ENCODE data around the gene CDH4. TPM values are rescaled to one million over a fixed set of nuclear protein-coding genes. Genes with fewer than 3 reads are reported as not detected.

The CDH4 gene
- total and polyA plus RNA-seq, 2 donors from 2014 or later, result 1.1 TPM; not detected in 1

GRCh38 chr20:61656198-61656597 lies 404.1 kb downstream of the CDH4 start:
- Histone ChIP-seq H3K27ac (ENCODE audit: low read depth in 2 of 2, low read length in 2 of 2) (no peak overlapping the region), H3K4me1 (ENCODE audit: control insufficient read depth in 2 of 3, insufficient read depth in 2 of 3, low read depth in 1 of 3, low read length in 3 of 3) (no peaks in the 10 kb centered on the region), H3K4me3 (ENCODE audit: low read length in 3 of 3) (no peak overlapping the region), H3K9ac (ENCODE audit: low read length in 3 of 3) (no peak overlapping the region), H3K36me3 (ENCODE audit: control insufficient read depth in 2 of 3, insufficient read depth in 3 of 3, low read length in 3 of 3) (no peaks in the 10 kb centered on the region), H3K27me3 (ENCODE audit: control insufficient read depth, insufficient read depth, low read length) (no peaks in the 10 kb centered on the region), H3K9me3 (ENCODE audit: control insufficient read depth in 2 of 3, insufficient read depth in 1 of 3, low read length in 3 of 3) (no peaks in the 10 kb centered on the region)
- FAIRE-seq, result no peak
- TF ChIP-seq CTCF (IDR thresholded peaks at IDR 0.05; ENCODE audit: borderline replicate concordance, extremely low read depth, insufficient read depth), result no peak
- intact Hi-C loops (cut with DNase I), result no loop called here
- no peak for DNase-seq

- Histone ChIP-seq H3K27me3 (ENCODE audit: control insufficient read depth, insufficient read depth, low read length) (no peaks in the 10 kb centered on the region), H3K9ac (ENCODE audit: low read length in 3 of 3) (no peak overlapping the region), H3K4me1 (ENCODE audit: control insufficient read depth in 2 of 3, insufficient read depth in 2 of 3, low read depth in 1 of 3, low read length in 3 of 3) (no peaks in the 10 kb centered on the region), H3K9me3 (ENCODE audit: control insufficient read depth in 2 of 3, insufficient read depth in 1 of 3, low read length in 3 of 3) (no peaks in the 10 kb centered on the region), H3K4me3 (ENCODE audit: low read length in 3 of 3) (no peak overlapping the region), H3K27ac (ENCODE audit: low read depth in 2 of 2, low read length in 2 of 2) (no peak overlapping the region), H3K36me3 (ENCODE audit: control insufficient read depth in 2 of 3, insufficient read depth in 3 of 3, low read length in 3 of 3) (no peaks in the 10 kb centered on the region)
- TF ChIP-seq CTCF (IDR thresholded peaks at IDR 0.05; ENCODE audit: borderline replicate concordance, extremely low read depth, insufficient read depth), result no peak
- DNase-seq (no peak), FAIRE-seq (no peak)
- intact Hi-C loops (cut with DNase I), result no loop called here
Observed at GRCh38 chr20:61657721-61658377, 405.8 kb downstream of the CDH4 start.

GRCh38 chr20:61658563-61658962 lies 406.5 kb downstream of the CDH4 start:
- no peaks in the 10 kb centered on the region for H3K36me3 ChIP-seq (ENCODE audit: control insufficient read depth in 2 of 3, insufficient read depth in 3 of 3, low read length in 3 of 3)
- FAIRE-seq (no peak), DNase-seq (no peak)
- H3K9me3 ChIP-seq (ENCODE audit: control insufficient read depth in 2 of 3, insufficient read depth in 1 of 3, low read length in 3 of 3), result no peaks in the 10 kb centered on the region
- H3K4me1 ChIP-seq (ENCODE audit: control insufficient read depth in 2 of 3, insufficient read depth in 2 of 3, low read depth in 1 of 3, low read length in 3 of 3), result no peaks in the 10 kb centered on the region
- no peak overlapping the region for H3K27ac ChIP-seq (ENCODE audit: low read depth in 2 of 2, low read length in 2 of 2)
- no peak for TF ChIP-seq CTCF (IDR thresholded peaks at IDR 0.05; ENCODE audit: borderline replicate concordance, extremely low read depth, insufficient read depth)
- H3K9ac ChIP-seq (ENCODE audit: low read length in 3 of 3), result no peak overlapping the region
- intact Hi-C loops (cut with DNase I), result no loop called here
- H3K27me3 ChIP-seq (ENCODE audit: control insufficient read depth, insufficient read depth, low read length), result no peaks in the 10 kb centered on the region
- H3K4me3 ChIP-seq (ENCODE audit: low read length in 3 of 3), result no peak overlapping the region

Measured in kidney (tissue), 14 donors.